ENCODE results near the gene DLL1. TPM values are rescaled to one million over a fixed set of nuclear protein-coding genes. Genes with fewer than 3 reads are reported as not detected.

DLL1 gene
- polyA plus RNA-seq, 2 of the 4 experiments (the other 2 are of a cell fraction) = 0.05 to 0.15 TPM

DNA sequence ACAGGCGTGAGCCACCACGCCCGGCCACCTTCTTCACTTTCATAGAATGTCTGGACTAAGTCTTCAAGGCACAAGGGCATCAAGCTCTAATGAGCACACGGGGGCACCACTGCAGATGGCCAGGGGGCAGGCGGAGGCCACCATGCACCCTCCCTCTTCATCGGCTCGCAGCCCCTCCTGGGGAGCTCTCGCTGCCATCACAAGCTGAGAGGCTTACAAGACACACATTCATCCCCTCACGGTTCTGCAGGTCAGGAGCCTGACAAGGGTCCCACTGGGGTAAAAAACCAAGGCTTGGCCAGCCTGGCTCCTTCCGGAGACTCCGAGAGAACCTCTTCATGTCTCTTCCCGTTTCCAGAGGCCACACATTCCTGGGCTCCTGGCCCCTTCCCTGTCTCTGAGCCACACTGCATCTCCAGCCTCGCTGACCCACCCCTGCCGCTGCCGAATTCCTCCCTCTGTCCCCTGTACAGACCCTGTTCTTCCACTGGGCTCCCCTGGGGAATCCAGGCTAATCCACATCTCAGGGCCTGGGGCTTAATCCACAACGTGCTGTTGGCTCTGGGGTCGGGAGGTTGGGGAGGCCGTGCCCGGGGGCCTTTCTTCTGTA lies 19.8 kb downstream of the DLL1 start (continued):
- TF ChIP-seq CTCF (IDR thresholded peaks at IDR 0.05) = no peak

GRCh38 chr6:170269846-170270541 lies 20.9 kb downstream of the DLL1 start:
- Histone ChIP-seq H3K9me3 (no peaks in the 10 kb centered on the region), H3K4me1 (no peaks in the 10 kb centered on the region), H3K4me3 (no peak overlapping the region), H3K4me2 (no peak overlapping the region), H3K27ac (no peak overlapping the region)
- ATAC-seq = no peak
- ChIA-PET CTCF (no interaction called here), POLR2A (no interaction called here)
- WGBS (ENCODE audit: missing lambda C conversion rate) = 62% methylated on average over 17 of the region's 17 CpGs
- no peak for DNase-seq (ENCODE audit: low read depth in 1 of 2, low spot score in 1 of 2)
- TF ChIP-seq CTCF (IDR thresholded peaks at IDR 0.05) (no peak), EHMT2 (IDR thresholded peaks at IDR 0.05; ENCODE audit: low read depth) (no peak), RNF2 (IDR thresholded peaks at IDR 0.05; ENCODE audit: borderline replicate concordance, low read depth) (no peak), FOSL2 (IDR thresholded peaks at IDR 0.05) (no peak), FOSL2 (CRISPR knock-in tag; IDR thresholded peaks at IDR 0.05) (no peak), PHF8 (IDR thresholded peaks at IDR 0.05; ENCODE audit: borderline replicate concordance, low read depth) (no peak), HEYL (CRISPR knock-in tag; IDR thresholded peaks at IDR 0.05) (no peak), EP300 (IDR thresholded peaks at IDR 0.05) (no peak), RFX5 (IDR thresholded peaks at IDR 0.05) (no peak)
- TF ChIP-seq, protein P1, sequence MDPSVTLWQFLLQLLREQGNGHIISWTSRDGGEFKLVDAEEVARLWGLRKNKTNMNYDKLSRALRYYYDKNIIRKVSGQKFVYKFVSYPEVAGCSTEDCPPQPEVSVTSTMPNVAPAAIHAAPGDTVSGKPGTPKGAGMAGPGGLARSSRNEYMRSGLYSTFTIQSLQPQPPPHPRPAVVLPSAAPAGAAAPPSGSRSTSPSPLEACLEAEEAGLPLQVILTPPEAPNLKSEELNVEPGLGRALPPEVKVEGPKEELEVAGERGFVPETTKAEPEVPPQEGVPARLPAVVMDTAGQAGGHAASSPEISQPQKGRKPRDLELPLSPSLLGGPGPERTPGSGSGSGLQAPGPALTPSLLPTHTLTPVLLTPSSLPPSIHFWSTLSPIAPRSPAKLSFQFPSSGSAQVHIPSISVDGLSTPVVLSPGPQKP (IDR thresholded peaks at IDR 0.05; ENCODE audit: low read depth, low read length) = no peak
- TF ChIP-seq, protein P2, sequence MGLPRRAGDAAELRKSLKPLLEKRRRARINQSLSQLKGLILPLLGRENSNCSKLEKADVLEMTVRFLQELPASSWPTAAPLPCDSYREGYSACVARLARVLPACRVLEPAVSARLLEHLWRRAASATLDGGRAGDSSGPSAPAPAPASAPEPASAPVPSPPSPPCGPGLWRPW (IDR thresholded peaks at IDR 0.05) = no peak
- no peak for FAIRE-seq

GRCh38 chr6:170269151-170269845 lies 21.6 kb downstream of the DLL1 start:
- DNase-seq (ENCODE audit: low read depth in 1 of 2, low spot score in 1 of 2) (no peak), FAIRE-seq (no peak), ATAC-seq (no peak)
- H3K9me3 ChIP-seq = no peaks in the 10 kb centered on the region
- CTCF ChIA-PET = no interaction called here
- no peak for TF ChIP-seq CBX8 (IDR thresholded peaks at IDR 0.05)
- TF ChIP-seq FOSL2 (IDR thresholded peaks at IDR 0.05) = no peak
- no peak for TF ChIP-seq FOSL2 (CRISPR knock-in tag; IDR thresholded peaks at IDR 0.05)
- TF ChIP-seq RAD21 (conservative IDR thresholded peaks at IDR 0.05 in 1 of 2, IDR thresholded peaks at IDR 0.05 in 1 of 2) = no peak
- no peak for TF ChIP-seq RCOR1 (IDR thresholded peaks at IDR 0.05; ENCODE audit: low read depth, low read length)
- no peak for TF ChIP-seq NPAS2 (CRISPR knock-in tag; IDR thresholded peaks at IDR 0.05; ENCODE audit: borderline replicate concordance)
- TF ChIP-seq RFX5 (IDR thresholded peaks at IDR 0.05) = no peak
- TF ChIP-seq NR3C1 (IDR thresholded peaks at IDR 0.05) = no peak
- TF ChIP-seq ZC3H11A (IDR thresholded peaks at IDR 0.05) = no peak
- no peak for TF ChIP-seq PHF8 (IDR thresholded peaks at IDR 0.05; ENCODE audit: borderline replicate concordance, low read depth)
- no peak for TF ChIP-seq ZFP36 (IDR thresholded peaks at IDR 0.05; ENCODE audit: borderline replicate concordance, partially characterized antibody)
- TF ChIP-seq EHF (CRISPR knock-in tag; IDR thresholded peaks at IDR 0.05) = no peak
- TF ChIP-seq HOXB5 (CRISPR knock-in tag; IDR thresholded peaks at IDR 0.05) = no peak
- no peak for TF ChIP-seq EHMT2 (IDR thresholded peaks at IDR 0.05; ENCODE audit: low read depth)
- H3K4me1 ChIP-seq = no peaks in the 10 kb centered on the region
- POLR2A ChIA-PET = no interaction called here
- H3K27ac ChIP-seq = no peak overlapping the region
- 65% methylated on average over 17 of the region's 22 CpGs for WGBS (ENCODE audit: missing lambda C conversion rate)
- no peak overlapping the region for H3K4me2 ChIP-seq
- H3K4me3 ChIP-seq = no peak overlapping the region
